GM21529 (cell line): Measurements from ENCODE around the gene CEACAM16.

Source experiments
- ATAC-seq: cut with Tn5 transposase; IDR thresholded peaks from one replicate; pipeline ENCODE4 v1.9.1; 2021; ENCODE audit not compliant: unreplicated experiment

CEACAM16 gene

GRCh38 chr19:44757735-44758505 is 59.0 kb downstream of the CEACAM16 start:
- no peak for ATAC-seq

- ATAC-seq = no peak
Measured at GRCh38 chr19:44758596-44758995, 59.6 kb downstream of the CEACAM16 start.

GRCh38 chr19:44759083-44759804 is 60.3 kb downstream of the CEACAM16 start:
- ATAC-seq = no peak
